Suprapubic skin (tissue), 4 donors: ENCODE data around the gene NPHP4. TPM values are rescaled to one million over a fixed set of nuclear protein-coding genes. Genes with fewer than 3 reads are reported as not detected.

Source experiments
- DNase-seq, 2 donors: peaks; one replicate each; pipeline ENCODE4 v3.0.0-alpha.2; 2019; ENCODE audit warnings: low spot score in 2 of 2
- H3K27ac ChIP-seq: fragments of 200-600 bp; sonication (generic); one replicate; pipeline ENCODE4 v1.5.1; 2019
- H3K27me3 ChIP-seq: fragments of 200-600 bp; sonication (generic); one replicate; pipeline ENCODE4 v1.5.1; 2019
- H3K36me3 ChIP-seq: fragments of 200-600 bp; sonication (generic); one replicate; pipeline ENCODE4 v1.5.1; 2019
- H3K4me1 ChIP-seq: fragments of 200-600 bp; sonication (generic); one replicate; pipeline ENCODE4 v1.5.1; 2019
- H3K4me3 ChIP-seq: fragments of 200-600 bp; sonication (generic); one replicate; pipeline ENCODE4 v1.5.1; 2019; ENCODE audit warnings: mild to moderate bottlenecking
- H3K9me3 ChIP-seq: fragments of 200-600 bp; sonication (generic); one replicate; pipeline ENCODE4 v1.5.1; 2019
- EP300 ChIP-seq: sonication (generic); formaldehyde crosslinking; IDR thresholded peaks from one replicate; pipeline ENCODE4 v1.6.1; 2017; ENCODE audit warnings: antibody characterized with exemption
- POLR2A ChIP-seq, 2 donors: fragments of 450-650 bp; IDR thresholded peaks; one replicate each; pipeline ENCODE4 v1.6.1; 2017; ENCODE audit warnings: antibody characterized with exemption in 2 of 2, mild to moderate bottlenecking in 2 of 2, moderate library complexity in 2 of 2
- POLR2AphosphoS5 ChIP-seq, 3 donors: sonication (generic); formaldehyde crosslinking; IDR thresholded peaks; one replicate each; pipeline ENCODE4 v1.6.1; 2017; ENCODE audit warnings: antibody characterized with exemption in 3 of 3
- WGBS: methylation state at CpG from one replicate; pipeline ENCODE4 v1.1.5; 2018; 5-methylcytosine and 5-hydroxymethylcytosine counted together
- total RNA-seq, 4 donors: library from RNA; depleted of rRNA; stranded (reverse); fragments of >200 nt; gene quantifications; one replicate each; pipeline ENCODE4 v1.1.0, GENCODE V29; 2016
- TF ChIP-seq, protein P1 (sequence below), 2 donors: fragments of 200-600 bp in 1 of 2; fragments of 450-650 bp in 1 of 2; sonication (generic) in 1 of 2; IDR thresholded peaks; one replicate each; pipeline ENCODE4 v1.5.1; 2016 to 2019; ENCODE audit warnings: antibody characterized with exemption in 2 of 2, mild to moderate bottlenecking in 1 of 2, moderate library complexity in 1 of 2

Gene NPHP4
- total RNA-seq, 4 donors from 2014 or later: 26.3 to 33.7 (median 29.1) TPM

GRCh38 chr1:5859766-5860165 lies 132.5 kb downstream of the NPHP4 start:
- Histone ChIP-seq H3K4me3 (no peak overlapping the region), H3K9me3 (no peaks in the 10 kb centered on the region), H3K4me1 (no peaks in the 10 kb centered on the region), H3K27ac (no peak overlapping the region), H3K27me3 (no peaks in the 10 kb centered on the region), H3K36me3 (peaks cover 45% of the 10 kb centered on the region)
- no peak for TF ChIP-seq POLR2A (IDR thresholded peaks at IDR 0.05)
- TF ChIP-seq, protein P1, sequence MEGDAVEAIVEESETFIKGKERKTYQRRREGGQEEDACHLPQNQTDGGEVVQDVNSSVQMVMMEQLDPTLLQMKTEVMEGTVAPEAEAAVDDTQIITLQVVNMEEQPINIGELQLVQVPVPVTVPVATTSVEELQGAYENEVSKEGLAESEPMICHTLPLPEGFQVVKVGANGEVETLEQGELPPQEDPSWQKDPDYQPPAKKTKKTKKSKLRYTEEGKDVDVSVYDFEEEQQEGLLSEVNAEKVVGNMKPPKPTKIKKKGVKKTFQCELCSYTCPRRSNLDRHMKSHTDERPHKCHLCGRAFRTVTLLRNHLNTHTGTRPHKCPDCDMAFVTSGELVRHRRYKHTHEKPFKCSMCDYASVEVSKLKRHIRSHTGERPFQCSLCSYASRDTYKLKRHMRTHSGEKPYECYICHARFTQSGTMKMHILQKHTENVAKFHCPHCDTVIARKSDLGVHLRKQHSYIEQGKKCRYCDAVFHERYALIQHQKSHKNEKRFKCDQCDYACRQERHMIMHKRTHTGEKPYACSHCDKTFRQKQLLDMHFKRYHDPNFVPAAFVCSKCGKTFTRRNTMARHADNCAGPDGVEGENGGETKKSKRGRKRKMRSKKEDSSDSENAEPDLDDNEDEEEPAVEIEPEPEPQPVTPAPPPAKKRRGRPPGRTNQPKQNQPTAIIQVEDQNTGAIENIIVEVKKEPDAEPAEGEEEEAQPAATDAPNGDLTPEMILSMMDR (IDR thresholded peaks at IDR 0.05): no peak
- no peak for TF ChIP-seq POLR2AphosphoS5 (IDR thresholded peaks at IDR 0.05)
- no peak for TF ChIP-seq EP300
- WGBS: 97% methylated on average over 10 of the region's 16 CpGs
- DNase-seq: no peak

GRCh38 chr1:5858844-5859407 lies 133.3 kb downstream of the NPHP4 start:
- Histone ChIP-seq H3K27ac (no peak overlapping the region), H3K36me3 (peaks cover 37% of the 10 kb centered on the region), H3K9me3 (no peaks in the 10 kb centered on the region), H3K4me1 (no peaks in the 10 kb centered on the region), H3K27me3 (no peaks in the 10 kb centered on the region), H3K4me3 (no peak overlapping the region)
- TF ChIP-seq POLR2AphosphoS5 (IDR thresholded peaks at IDR 0.05) (no peak), EP300 (no peak), POLR2A (IDR thresholded peaks at IDR 0.05) (no peak)
- TF ChIP-seq, protein P1 (IDR thresholded peaks at IDR 0.05): no peak
- DNase-seq: no peak
- WGBS: 96% methylated on average over 16 of the region's 25 CpGs

GRCh38 chr1:5858246-5858645 lies 134.0 kb downstream of the NPHP4 start:
- Histone ChIP-seq H3K27me3 (no peaks in the 10 kb centered on the region), H3K4me3 (no peak overlapping the region), H3K27ac (no peak overlapping the region), H3K4me1 (no peaks in the 10 kb centered on the region), H3K36me3 (peaks cover 30% of the 10 kb centered on the region), H3K9me3 (no peaks in the 10 kb centered on the region)
- TF ChIP-seq EP300: no peak
- TF ChIP-seq, protein P1 (IDR thresholded peaks at IDR 0.05): no peak
- no peak for TF ChIP-seq POLR2A (IDR thresholded peaks at IDR 0.05)
- TF ChIP-seq POLR2AphosphoS5 (IDR thresholded peaks at IDR 0.05): no peak
- WGBS: 92% methylated on average over 9 of the region's 19 CpGs
- no peak for DNase-seq

DNA sequence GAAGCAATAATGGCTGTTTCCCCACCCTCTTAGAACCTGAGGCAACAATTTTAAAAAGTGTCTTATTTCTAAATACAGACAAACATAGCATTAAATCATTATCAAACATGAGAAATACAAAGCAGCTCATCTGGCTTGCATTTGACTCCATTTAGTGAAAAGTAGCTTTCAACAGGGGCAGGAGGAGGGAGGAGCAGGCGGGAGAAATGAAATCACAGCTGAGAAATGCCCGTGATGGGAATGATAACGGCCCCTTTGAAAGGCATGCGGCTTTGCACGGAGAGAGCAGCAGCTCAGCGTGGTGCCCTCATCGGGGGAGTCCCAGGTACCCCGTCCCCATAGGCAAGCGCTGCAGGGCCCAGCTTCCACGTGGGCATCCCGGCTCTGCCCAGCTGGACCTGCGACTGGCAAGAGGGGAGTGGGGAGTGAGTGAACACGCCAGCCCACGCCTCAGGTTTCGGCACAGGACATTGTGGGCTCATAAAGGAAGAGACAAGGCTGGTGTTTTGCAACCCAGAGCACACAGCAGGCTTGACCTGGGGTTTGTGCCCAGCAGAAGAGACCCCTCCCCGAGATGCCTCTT lies 134.6 kb downstream of the NPHP4 start:
- peaks cover 24% of the 10 kb centered on the region for H3K36me3 ChIP-seq
- H3K4me3 ChIP-seq: no peak overlapping the region
- H3K27ac ChIP-seq: no peak overlapping the region
- no peak for DNase-seq
- no peaks in the 10 kb centered on the region for H3K27me3 ChIP-seq
- no peaks in the 10 kb centered on the region for H3K9me3 ChIP-seq
- H3K4me1 ChIP-seq: no peaks in the 10 kb centered on the region
- 49% methylated on average over 10 of the region's 16 CpGs for WGBS
- TF ChIP-seq POLR2AphosphoS5 (IDR thresholded peaks at IDR 0.05) (no peak), POLR2A (IDR thresholded peaks at IDR 0.05) (no peak), EP300 (no peak)
- TF ChIP-seq, protein P1 (IDR thresholded peaks at IDR 0.05): no peak

GRCh38 chr1:5857011-5857410 lies 135.2 kb downstream of the NPHP4 start:
- 90% methylated on average over 4 of the region's 17 CpGs for WGBS
- Histone ChIP-seq H3K36me3 (peaks cover 18% of the 10 kb centered on the region), H3K4me1 (no peaks in the 10 kb centered on the region), H3K27me3 (no peaks in the 10 kb centered on the region), H3K9me3 (no peaks in the 10 kb centered on the region), H3K27ac (no peak overlapping the region), H3K4me3 (no peak overlapping the region)
- TF ChIP-seq EP300 (no peak), POLR2AphosphoS5 (IDR thresholded peaks at IDR 0.05) (no peak), POLR2A (IDR thresholded peaks at IDR 0.05) (no peak)
- TF ChIP-seq, protein P1 (IDR thresholded peaks at IDR 0.05): no peak
- no peak for DNase-seq
